Smooth muscle cell (in vitro differentiated cells): ENCODE results near the gene MAGI1. TPM values are rescaled to one million over a fixed set of nuclear protein-coding genes. Genes with fewer than 3 reads are reported as not detected.

Experiments
- DNase-seq: peaks from one replicate; lab custom pipeline; 2025; ENCODE audit not compliant: unreplicated experiment; lab: John Stamatoyannopoulos, UW
- H2AFZ ChIP-seq: fragments of 200-600 bp; sonication (generic); 2 replicates; pipeline ENCODE4 v1.6.0; 2016; ENCODE audit warnings: antibody characterized with exemption, low read depth, mild to moderate bottlenecking
- H3F3A ChIP-seq: fragments of 200-600 bp; sonication (generic); 2 replicates; pipeline ENCODE4 v1.6.0; 2017; ENCODE audit warnings: antibody characterized with exemption, low read depth
- H3K27ac ChIP-seq: fragments of 200-600 bp; sonication (generic); 2 replicates; pipeline ENCODE4 v1.5.1; 2016; ENCODE audit warnings: low read depth, mild to moderate bottlenecking
- H3K27me3 ChIP-seq: fragments of 200-600 bp; sonication (generic); 2 replicates; pipeline ENCODE4 v1.6.1; 2016; ENCODE audit warnings: low read depth, mild to moderate bottlenecking
- H3K36me3 ChIP-seq: fragments of 200-600 bp; sonication (generic); 2 replicates; pipeline ENCODE4 v1.5.1; 2016; ENCODE audit warnings: low read depth
- H3K4me1 ChIP-seq: fragments of 200-600 bp; sonication (generic); 2 replicates; pipeline ENCODE4 v1.5.1; 2016; ENCODE audit warnings: low read depth
- H3K4me2 ChIP-seq: fragments of 200-600 bp; sonication (generic); 2 replicates; pipeline ENCODE4 v1.6.0; 2016; ENCODE audit warnings: mild to moderate bottlenecking
- H3K4me3 ChIP-seq: fragments of 200-600 bp; sonication (generic); 2 replicates; pipeline ENCODE4 v1.5.1; 2016; ENCODE audit warnings: mild to moderate bottlenecking
- H3K79me2 ChIP-seq: fragments of 200-600 bp; sonication (generic); 2 replicates; pipeline ENCODE4 v1.6.0; 2016; ENCODE audit warnings: low read depth, mild to moderate bottlenecking
- H3K9ac ChIP-seq: fragments of 200-600 bp; sonication (generic); 2 replicates; pipeline ENCODE4 v1.6.0; 2016; ENCODE audit warnings: low read depth
- H3K9me3 ChIP-seq: fragments of 200-600 bp; sonication (generic); replicated peaks from 2 replicates; pipeline ENCODE4 v1.5.1; 2016; ENCODE audit warnings: low read depth
- H4K20me1 ChIP-seq: fragments of 200-600 bp; sonication (generic); 2 replicates; pipeline ENCODE4 v1.6.0; 2016; ENCODE audit warnings: low read depth
- CTCF ChIP-seq: fragments of 200-600 bp; sonication (generic); IDR thresholded peaks from 2 replicates; pipeline ENCODE4 v1.5.1; 2017; ENCODE audit warnings: borderline replicate concordance, mild to moderate bottlenecking, antibody characterized with exemption; ENCODE audit not compliant: insufficient read depth, poor library complexity, severe bottlenecking
- WGBS: methylation state at CpG from one replicate; pipeline ENCODE4 v1.1.7; 2016; ENCODE audit warnings: low lambda C conversion rate; 5-methylcytosine and 5-hydroxymethylcytosine counted together
- polyA plus RNA-seq: library from polyadenylated mRNA; unstranded; fragments of >200 nt; fragmentation: Nextera tagmentation; extraction: Ambion mirVana; gene quantifications from 2 replicates; pipeline ENCODE4 v1.2.1, GENCODE V29; 2016
- total RNA-seq: library from RNA; depleted of rRNA; stranded (reverse); fragments of >200 nt; gene quantifications from 2 replicates; pipeline ENCODE4 v1.2.3, GENCODE V29; 2014

Gene MAGI1
- total and polyA plus RNA-seq, 2 experiments from 2014 or later = 9.9 to 23.3 TPM

GRCh38 chr3:65939801-65940246 lies 98.9 kb downstream of the MAGI1 start:
- Histone ChIP-seq H3K36me3 (no peaks in the 10 kb centered on the region), H3K9ac (no peak overlapping the region), H3K27me3 (no peaks in the 10 kb centered on the region), H3K79me2 (peaks cover 13% of the 10 kb centered on the region), H3K9me3 (no peaks in the 10 kb centered on the region), H3F3A (no peaks in the 10 kb centered on the region), H3K4me1 (peaks cover 22% of the 10 kb centered on the region), H3K4me3 (no peak overlapping the region), H3K4me2 (no peak overlapping the region), H3K27ac (no peak overlapping the region), H4K20me1 (peaks cover 19% of the 10 kb centered on the region), H2AFZ (no peak overlapping the region)
- no peak for DNase-seq
- WGBS = 98% methylated on average over 2 of the region's 2 CpGs
- no peak for TF ChIP-seq CTCF

GRCh38 chr3:65939184-65939583 lies 99.5 kb downstream of the MAGI1 start:
- Histone ChIP-seq H3K9ac (no peak overlapping the region), H3K27ac (no peak overlapping the region), H2AFZ (no peak overlapping the region), H3K27me3 (no peaks in the 10 kb centered on the region), H3K4me1 (peaks cover 22% of the 10 kb centered on the region), H3K4me3 (no peak overlapping the region), H3F3A (no peaks in the 10 kb centered on the region), H3K79me2 (peaks cover 15% of the 10 kb centered on the region), H3K4me2 (no peak overlapping the region), H3K9me3 (no peaks in the 10 kb centered on the region), H4K20me1 (peaks cover 25% of the 10 kb centered on the region), H3K36me3 (no peaks in the 10 kb centered on the region)
- no peak for DNase-seq
- 100% methylated on average over 2 of the region's 2 CpGs for WGBS
- no peak for TF ChIP-seq CTCF

GRCh38 chr3:65938676-65939075 lies 100.0 kb downstream of the MAGI1 start:
- H3K27me3 ChIP-seq = no peaks in the 10 kb centered on the region
- H3F3A ChIP-seq = no peaks in the 10 kb centered on the region
- peaks cover 25% of the 10 kb centered on the region for H4K20me1 ChIP-seq
- H3K4me2 ChIP-seq = no peak overlapping the region
- no peaks in the 10 kb centered on the region for H3K9me3 ChIP-seq
- no peaks in the 10 kb centered on the region for H3K36me3 ChIP-seq
- peaks cover 20% of the 10 kb centered on the region for H3K79me2 ChIP-seq
- H3K9ac ChIP-seq = no peak overlapping the region
- no peak overlapping the region for H3K27ac ChIP-seq
- no peak overlapping the region for H3K4me3 ChIP-seq
- H3K4me1 ChIP-seq = peaks cover 22% of the 10 kb centered on the region
- 90% methylated on average over 4 of the region's 4 CpGs for WGBS
- no peak for DNase-seq
- H2AFZ ChIP-seq = no peak overlapping the region
- no peak for TF ChIP-seq CTCF

- Histone ChIP-seq H3K27ac (no peak overlapping the region), H3K79me2 (peaks cover 21% of the 10 kb centered on the region), H4K20me1 (peaks cover 25% of the 10 kb centered on the region), H3K36me3 (no peaks in the 10 kb centered on the region), H3K9ac (no peak overlapping the region), H2AFZ (no peak overlapping the region), H3K4me2 (no peak overlapping the region), H3K9me3 (no peaks in the 10 kb centered on the region), H3K27me3 (no peaks in the 10 kb centered on the region), H3K4me1 (peaks cover 22% of the 10 kb centered on the region), H3F3A (no peaks in the 10 kb centered on the region), H3K4me3 (no peak overlapping the region)
- 100% methylated on average over 1 of the region's 1 CpG for WGBS
- no peak for DNase-seq
- no peak for TF ChIP-seq CTCF
Observed at GRCh38 chr3:65938147-65938546, 100.6 kb downstream of the MAGI1 start.
